ENCODE results near the gene THSD7A.
"Not testable (repeated sequence)": the region's sequence is repeated elsewhere in the genome, so short reads cannot be mapped to it uniquely, and the experiment has no call there.

Gene THSD7A

GRCh38 chr7:11458736-11459483 lies 373.1 kb downstream of the THSD7A start:
- no peak for DNase-seq (ENCODE audit: low read depth in 2 of 2)

- no peak for DNase-seq (ENCODE audit: low read depth in 2 of 2)
Measured at GRCh38 chr7:11457419-11457818, 374.6 kb downstream of the THSD7A start.

GRCh38 chr7:11456574-11456973 lies 375.4 kb downstream of the THSD7A start:
- no peak for DNase-seq (ENCODE audit: low read depth in 2 of 2)

- no peak for DNase-seq (ENCODE audit: low read depth in 2 of 2)
Measured at GRCh38 chr7:11452476-11452875, 379.5 kb downstream of the THSD7A start.

- no peak for DNase-seq (ENCODE audit: low read depth in 2 of 2)
Measured at GRCh38 chr7:11450281-11450680, 381.7 kb downstream of the THSD7A start.

- no peak for DNase-seq (ENCODE audit: low read depth in 2 of 2)
Measured at GRCh38 chr7:11449316-11449715, 382.7 kb downstream of the THSD7A start.

GRCh38 chr7:11448323-11448722 lies 383.7 kb downstream of the THSD7A start:
- no peak for DNase-seq (ENCODE audit: low read depth in 2 of 2)

GRCh38 chr7:11447106-11447505 lies 384.9 kb downstream of the THSD7A start:
- no peak for DNase-seq (ENCODE audit: low read depth in 2 of 2)

- DNase-seq (ENCODE audit: low read depth in 2 of 2): not testable (repeated sequence)
Measured at GRCh38 chr7:11443934-11444333, 388.1 kb downstream of the THSD7A start.

- no peak for DNase-seq (ENCODE audit: low read depth in 2 of 2)
Measured at GRCh38 chr7:11437994-11438393, 394.0 kb downstream of the THSD7A start.

- no peak for DNase-seq (ENCODE audit: low read depth in 2 of 2)
Measured at GRCh38 chr7:11436773-11437524, 395.0 kb downstream of the THSD7A start.

- DNase-seq (ENCODE audit: low read depth in 2 of 2): no peak
Measured at GRCh38 chr7:11436316-11436715, 395.7 kb downstream of the THSD7A start.

GRCh38 chr7:11434366-11434765 lies 397.6 kb downstream of the THSD7A start:
- no peak for DNase-seq (ENCODE audit: low read depth in 2 of 2)

- DNase-seq (ENCODE audit: low read depth in 2 of 2): no peak
Measured at GRCh38 chr7:11430841-11431240, 401.2 kb downstream of the THSD7A start.

- DNase-seq (ENCODE audit: low read depth in 2 of 2): no peak
Measured at GRCh38 chr7:11430112-11430511, 401.9 kb downstream of the THSD7A start.

- DNase-seq (ENCODE audit: low read depth in 2 of 2): no peak
Measured at GRCh38 chr7:11428877-11429581, 403.0 kb downstream of the THSD7A start.

- no peak for DNase-seq (ENCODE audit: low read depth in 2 of 2)
Measured at GRCh38 chr7:11427686-11428273, 404.2 kb downstream of the THSD7A start.

GRCh38 chr7:11424006-11424405 lies 408.0 kb downstream of the THSD7A start:
- DNase-seq (ENCODE audit: low read depth in 2 of 2): no peak

GRCh38 chr7:11420049-11420448 lies 411.9 kb downstream of the THSD7A start:
- DNase-seq (ENCODE audit: low read depth in 2 of 2): no peak

- DNase-seq (ENCODE audit: low read depth in 2 of 2): no peak
Measured at GRCh38 chr7:11416641-11417458, 415.1 kb downstream of the THSD7A start.

GRCh38 chr7:11415101-11415500 lies 416.9 kb downstream of the THSD7A start:
- no peak for DNase-seq (ENCODE audit: low read depth in 2 of 2)

Measured in stimulated activated CD8-positive, alpha-beta memory T cell treated with anti-CD3 and anti-CD28 coated beads, Interleukin-7, amount 100 ng/mL, for 4 hours (primary cell).